WTC11 (cell line): ENCODE data around the gene PRDM1.

Source experiments
- ATF1 ChIP-seq: sonication (generic); formaldehyde crosslinking; IDR thresholded peaks from 2 replicates; pipeline ENCODE4 v1.8.1; 2023; ENCODE audit warnings: mild to moderate bottlenecking, moderate library complexity, missing genetic modification reagents
- NR2C2 ChIP-seq: sonication (generic); formaldehyde crosslinking; IDR thresholded peaks from 2 replicates; pipeline ENCODE4 v1.8.0; 2022; ENCODE audit warnings: mild to moderate bottlenecking, missing genetic modification reagents
- SP1 ChIP-seq: sonication (generic); formaldehyde crosslinking; conservative IDR thresholded peaks from 2 replicates; pipeline ENCODE4 v1.8.1; 2022; ENCODE audit warnings: missing genetic modification reagents
- ZNF121 ChIP-seq: sonication (generic); formaldehyde crosslinking; IDR thresholded peaks from 2 replicates; pipeline ENCODE4 v1.8.0; 2023; ENCODE audit warnings: missing genetic modification reagents
- TF ChIP-seq, protein P1 (sequence below): fragments of 200-600 bp; IDR thresholded peaks from 2 replicates; pipeline ENCODE4 v1.8.0; 2022; ENCODE audit warnings: antibody characterized with exemption
- TF ChIP-seq, protein P2 (sequence below): sonication (generic); formaldehyde crosslinking; IDR thresholded peaks from 2 replicates; pipeline ENCODE4 v1.8.0; 2023; ENCODE audit warnings: mild to moderate bottlenecking, missing genetic modification reagents
- TF ChIP-seq, protein P3 (sequence below): sonication (generic); formaldehyde crosslinking; conservative IDR thresholded peaks from 2 replicates; pipeline ENCODE4 v1.8.1; 2022; ENCODE audit warnings: mild to moderate bottlenecking, missing genetic modification reagents

DNA sequence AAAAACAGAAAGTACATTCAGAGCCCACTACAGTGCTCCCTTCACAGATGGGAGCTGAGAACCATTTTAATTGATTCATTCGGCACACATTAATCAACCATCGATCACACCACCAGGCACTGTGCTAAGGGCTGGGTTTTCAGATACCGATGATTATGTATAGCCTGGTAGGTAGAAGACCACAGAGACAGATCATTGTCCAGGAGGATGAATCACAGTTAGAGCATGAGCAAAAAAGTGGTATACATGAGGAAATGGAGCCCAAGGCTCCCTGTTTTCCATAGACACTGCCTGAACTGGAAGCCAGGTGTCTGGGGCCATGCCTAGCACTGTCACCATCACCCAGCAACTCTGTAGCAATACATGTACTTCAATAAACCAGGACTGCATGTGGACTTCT, 9.0 kb upstream of the PRDM1 start:
- no peak for TF ChIP-seq ZNF121 (CRISPR knock-in tag)
- TF ChIP-seq, protein P1, sequence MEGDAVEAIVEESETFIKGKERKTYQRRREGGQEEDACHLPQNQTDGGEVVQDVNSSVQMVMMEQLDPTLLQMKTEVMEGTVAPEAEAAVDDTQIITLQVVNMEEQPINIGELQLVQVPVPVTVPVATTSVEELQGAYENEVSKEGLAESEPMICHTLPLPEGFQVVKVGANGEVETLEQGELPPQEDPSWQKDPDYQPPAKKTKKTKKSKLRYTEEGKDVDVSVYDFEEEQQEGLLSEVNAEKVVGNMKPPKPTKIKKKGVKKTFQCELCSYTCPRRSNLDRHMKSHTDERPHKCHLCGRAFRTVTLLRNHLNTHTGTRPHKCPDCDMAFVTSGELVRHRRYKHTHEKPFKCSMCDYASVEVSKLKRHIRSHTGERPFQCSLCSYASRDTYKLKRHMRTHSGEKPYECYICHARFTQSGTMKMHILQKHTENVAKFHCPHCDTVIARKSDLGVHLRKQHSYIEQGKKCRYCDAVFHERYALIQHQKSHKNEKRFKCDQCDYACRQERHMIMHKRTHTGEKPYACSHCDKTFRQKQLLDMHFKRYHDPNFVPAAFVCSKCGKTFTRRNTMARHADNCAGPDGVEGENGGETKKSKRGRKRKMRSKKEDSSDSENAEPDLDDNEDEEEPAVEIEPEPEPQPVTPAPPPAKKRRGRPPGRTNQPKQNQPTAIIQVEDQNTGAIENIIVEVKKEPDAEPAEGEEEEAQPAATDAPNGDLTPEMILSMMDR: no peak
- TF ChIP-seq, protein P2, sequence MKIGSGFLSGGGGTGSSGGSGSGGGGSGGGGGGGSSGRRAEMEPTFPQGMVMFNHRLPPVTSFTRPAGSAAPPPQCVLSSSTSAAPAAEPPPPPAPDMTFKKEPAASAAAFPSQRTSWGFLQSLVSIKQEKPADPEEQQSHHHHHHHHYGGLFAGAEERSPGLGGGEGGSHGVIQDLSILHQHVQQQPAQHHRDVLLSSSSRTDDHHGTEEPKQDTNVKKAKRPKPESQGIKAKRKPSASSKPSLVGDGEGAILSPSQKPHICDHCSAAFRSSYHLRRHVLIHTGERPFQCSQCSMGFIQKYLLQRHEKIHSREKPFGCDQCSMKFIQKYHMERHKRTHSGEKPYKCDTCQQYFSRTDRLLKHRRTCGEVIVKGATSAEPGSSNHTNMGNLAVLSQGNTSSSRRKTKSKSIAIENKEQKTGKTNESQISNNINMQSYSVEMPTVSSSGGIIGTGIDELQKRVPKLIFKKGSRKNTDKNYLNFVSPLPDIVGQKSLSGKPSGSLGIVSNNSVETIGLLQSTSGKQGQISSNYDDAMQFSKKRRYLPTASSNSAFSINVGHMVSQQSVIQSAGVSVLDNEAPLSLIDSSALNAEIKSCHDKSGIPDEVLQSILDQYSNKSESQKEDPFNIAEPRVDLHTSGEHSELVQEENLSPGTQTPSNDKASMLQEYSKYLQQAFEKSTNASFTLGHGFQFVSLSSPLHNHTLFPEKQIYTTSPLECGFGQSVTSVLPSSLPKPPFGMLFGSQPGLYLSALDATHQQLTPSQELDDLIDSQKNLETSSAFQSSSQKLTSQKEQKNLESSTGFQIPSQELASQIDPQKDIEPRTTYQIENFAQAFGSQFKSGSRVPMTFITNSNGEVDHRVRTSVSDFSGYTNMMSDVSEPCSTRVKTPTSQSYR (CRISPR knock-in tag): no peak
- TF ChIP-seq, protein P3, sequence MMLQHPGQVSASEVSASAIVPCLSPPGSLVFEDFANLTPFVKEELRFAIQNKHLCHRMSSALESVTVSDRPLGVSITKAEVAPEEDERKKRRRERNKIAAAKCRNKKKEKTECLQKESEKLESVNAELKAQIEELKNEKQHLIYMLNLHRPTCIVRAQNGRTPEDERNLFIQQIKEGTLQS (CRISPR knock-in tag): no peak
- TF ChIP-seq NR2C2: no peak
- no peak for TF ChIP-seq SP1
- no peak for TF ChIP-seq ATF1 (CRISPR knock-in tag)
